NCI-H510A (cell line): ENCODE results near the gene PIK3R3.
A peak's percentile ranks its signal among the peaks of the same experiment; 100 is the strongest.

Experiments
- DNase-seq: peaks from one replicate; lab custom pipeline; 2025; lab: John Stamatoyannopoulos, UW

Gene PIK3R3

GRCh38 chr1:46132529-46133180 lies at the start of gene PIK3R3:
Gene PIK3R3, minus strand, starts transcription at chr1:46132629. Its CDS starts 677 bp downstream, at chr1:46131952.
- DNase-seq: peak; percentile 97

GRCh38 chr1:46181343-46182260 lies 49.2 kb upstream of the PIK3R3 start:
- no peak for DNase-seq

- peak; percentile 74 for DNase-seq
Measured at GRCh38 chr1:46180082-46180616, 47.7 kb upstream of the PIK3R3 start.

- DNase-seq: peak; percentile 84
Measured at GRCh38 chr1:46179138-46180081, 47.0 kb upstream of the PIK3R3 start.

GRCh38 chr1:46176211-46176865 lies 43.9 kb upstream of the PIK3R3 start, which contains the start of gene P3R3URF:
Gene P3R3URF, minus strand, starts transcription at chr1:46176488. Its CDS starts 17 bp downstream, at chr1:46176471.
- DNase-seq: no peak

GRCh38 chr1:46175243-46175642 lies 42.8 kb upstream of the PIK3R3 start:
- no peak for DNase-seq

- no peak for DNase-seq
Measured at GRCh38 chr1:46174448-46175231, 42.2 kb upstream of the PIK3R3 start, which contains the start of gene TSPAN1. Gene TSPAN1, plus strand, starts transcription at chr1:46175087. Its CDS starts 6,021 bp downstream, at chr1:46181108.

- peak; percentile 61 for DNase-seq
Measured at GRCh38 chr1:46173361-46173856, 41.0 kb upstream of the PIK3R3 start.

GRCh38 chr1:46172321-46172720 lies 39.9 kb upstream of the PIK3R3 start:
- no peak for DNase-seq

- peak; percentile 89 for DNase-seq
Measured at GRCh38 chr1:46171871-46172270, 39.4 kb upstream of the PIK3R3 start.

GRCh38 chr1:46171351-46171750 lies 38.9 kb upstream of the PIK3R3 start:
- no peak for DNase-seq

GRCh38 chr1:46169811-46170454 lies 37.5 kb upstream of the PIK3R3 start:
- no peak for DNase-seq

- no peak for DNase-seq
Measured at GRCh38 chr1:46168477-46168876, 36.0 kb upstream of the PIK3R3 start.

GRCh38 chr1:46166521-46167462 lies 34.4 kb upstream of the PIK3R3 start:
- no peak for DNase-seq

- DNase-seq: no peak
Measured at GRCh38 chr1:46160212-46160611, 27.8 kb upstream of the PIK3R3 start.

- no peak for DNase-seq
Measured at GRCh38 chr1:46159516-46159915, 27.1 kb upstream of the PIK3R3 start.

- DNase-seq: no peak
Measured at GRCh38 chr1:46158312-46159281, 26.2 kb upstream of the PIK3R3 start.
